Neural cell (in vitro differentiated cells): ENCODE results near the gene ZCCHC10. TPM values are rescaled to one million over a fixed set of nuclear protein-coding genes. Genes with fewer than 3 reads are reported as not detected.
"Not testable (repeated sequence)": the region's sequence is repeated elsewhere in the genome, so short reads cannot be mapped to it uniquely, and the experiment has no call there.

Experiments
- H2AFZ ChIP-seq: fragments of 200-600, 300-800 bp; sonication (generic), shearing (Covaris generic); 2 replicates; pipeline ENCODE4 v1.6.0; 2014; ENCODE audit warnings: low read depth, mild to moderate bottlenecking, antibody characterized with exemption, low read length, moderate library complexity
- H3F3A ChIP-seq: fragments of 200-600 bp; shearing (Covaris generic); 2 replicates; pipeline ENCODE4 v1.6.1; 2016; ENCODE audit warnings: mild to moderate bottlenecking, moderate library complexity, mixed read lengths, antibody characterized with exemption, low read length; ENCODE audit not compliant: insufficient read depth, poor library complexity, severe bottlenecking
- H3K27ac ChIP-seq: fragments of 200-600, 300-800 bp; sonication (generic), shearing (Covaris generic); 2 replicates; pipeline ENCODE4 v1.5.1; 2014; ENCODE audit warnings: mild to moderate bottlenecking, low read length, moderate library complexity
- H3K27me3 ChIP-seq: fragments of 300-800, 200-600 bp; sonication (generic), shearing (Covaris generic); 2 replicates; pipeline ENCODE4 v1.6.0; 2014; ENCODE audit warnings: mild to moderate bottlenecking, low read depth, low read length, moderate library complexity; ENCODE audit not compliant: insufficient read depth
- H3K36me3 ChIP-seq: fragments of 300-800, 200-600 bp; sonication (generic), shearing (Covaris generic); 2 replicates; pipeline ENCODE4 v1.5.1; 2014; ENCODE audit warnings: mild to moderate bottlenecking, antibody characterized with exemption, low read length, moderate library complexity; ENCODE audit not compliant: insufficient read depth
- H3K4me2 ChIP-seq: fragments of 300-800, 200-600 bp; sonication (generic), shearing (Covaris generic); 2 replicates; pipeline ENCODE4 v1.6.0; 2014; ENCODE audit warnings: mild to moderate bottlenecking, low read length
- H3K4me3 ChIP-seq: fragments of 300-800, 200-600 bp; sonication (generic), shearing (Covaris generic); 2 replicates; pipeline ENCODE4 v1.5.1; 2014; ENCODE audit warnings: mild to moderate bottlenecking, low read length, moderate library complexity
- H3K79me2 ChIP-seq: fragments of 200-600 bp; shearing (Covaris generic); replicated peaks from 2 replicates; pipeline ENCODE4 v1.6.0; 2014; ENCODE audit warnings: mild to moderate bottlenecking, low read length, moderate library complexity; ENCODE audit not compliant: insufficient read depth
- H3K9ac ChIP-seq: fragments of 300-800, 200-600 bp; sonication (generic), shearing (Covaris generic); 2 replicates; pipeline ENCODE4 v1.6.1; 2016; ENCODE audit warnings: mild to moderate bottlenecking, low read length, mixed read lengths
- H3K9me2 ChIP-seq: fragments of 200-600 bp; shearing (Covaris generic); 2 replicates; pipeline ENCODE4 v1.6.1; 2016; ENCODE audit warnings: mild to moderate bottlenecking, low read length, mixed read lengths; ENCODE audit not compliant: insufficient read depth
- H3K9me3 ChIP-seq: fragments of 200-600, 300-800 bp; sonication (generic), shearing (Covaris generic); 2 replicates; pipeline ENCODE4 v1.6.1; 2016; ENCODE audit warnings: mild to moderate bottlenecking, mixed run types, low read length, moderate library complexity, mixed read lengths
- H4K20me1 ChIP-seq: fragments of 200-600 bp; shearing (Covaris generic); 2 replicates; pipeline ENCODE4 v1.6.1; 2016; ENCODE audit warnings: mild to moderate bottlenecking, mixed run types; ENCODE audit not compliant: insufficient read depth
- EP300 ChIP-seq: fragments of 450-650 bp; conservative IDR thresholded peaks from 2 replicates; pipeline ENCODE4 v1.6.1; 2014; ENCODE audit warnings: antibody characterized with exemption, mild to moderate bottlenecking, moderate library complexity; ENCODE audit not compliant: poor library complexity, severe bottlenecking
- EZH2 ChIP-seq: fragments of 200-600, 300-800 bp; shearing (Covaris generic), sonication (generic); IDR thresholded peaks from 2 replicates; pipeline ENCODE4 v1.6.1; 2014; ENCODE audit warnings: antibody characterized with exemption, low read length, borderline replicate concordance, mild to moderate bottlenecking; ENCODE audit not compliant: insufficient read depth, poor library complexity, severe bottlenecking
- MXI1 ChIP-seq: fragments of 450-650 bp; conservative IDR thresholded peaks from 2 replicates; pipeline ENCODE4 v1.6.1; 2014; ENCODE audit warnings: antibody characterized with exemption, mild to moderate bottlenecking; ENCODE audit not compliant: poor library complexity, severe bottlenecking
- POLR2AphosphoS5 ChIP-seq: IDR thresholded peaks from 2 replicates; pipeline ENCODE4 v1.6.1; 2012
- RAD21 ChIP-seq: fragments of 450-650 bp; conservative IDR thresholded peaks from 2 replicates; pipeline ENCODE4 v1.6.1; 2014; ENCODE audit warnings: antibody characterized with exemption, mild to moderate bottlenecking, moderate library complexity
- SMC3 ChIP-seq: fragments of 450-650 bp; conservative IDR thresholded peaks from 2 replicates; pipeline ENCODE4 v1.6.1; 2014; ENCODE audit warnings: antibody characterized with exemption, mild to moderate bottlenecking, moderate library complexity; ENCODE audit not compliant: poor library complexity
- TAF1 ChIP-seq: IDR thresholded peaks from 2 replicates; pipeline ENCODE4 v1.6.1; 2012; ENCODE audit warnings: low read depth
- polyA plus RNA-seq: library from polyadenylated mRNA; depleted of rRNA; stranded (reverse); fragments of >200 nt; gene quantifications from 2 replicates; pipeline ENCODE4 v1.2.3, GENCODE V29; 2014
- TF ChIP-seq, protein P1 (sequence below): IDR thresholded peaks from 2 replicates; pipeline ENCODE4 v1.6.1; 2012; ENCODE audit warnings: borderline replicate concordance
- TF ChIP-seq, protein P2 (sequence below): fragments of 450-650 bp; IDR thresholded peaks from 2 replicates; pipeline ENCODE4 v1.5.1; 2014; ENCODE audit warnings: antibody characterized with exemption, mild to moderate bottlenecking, moderate library complexity; ENCODE audit not compliant: poor library complexity, severe bottlenecking

ZCCHC10 gene
- polyA plus RNA-seq, 1 donor from 2014 or later: 68.0 TPM

DNA sequence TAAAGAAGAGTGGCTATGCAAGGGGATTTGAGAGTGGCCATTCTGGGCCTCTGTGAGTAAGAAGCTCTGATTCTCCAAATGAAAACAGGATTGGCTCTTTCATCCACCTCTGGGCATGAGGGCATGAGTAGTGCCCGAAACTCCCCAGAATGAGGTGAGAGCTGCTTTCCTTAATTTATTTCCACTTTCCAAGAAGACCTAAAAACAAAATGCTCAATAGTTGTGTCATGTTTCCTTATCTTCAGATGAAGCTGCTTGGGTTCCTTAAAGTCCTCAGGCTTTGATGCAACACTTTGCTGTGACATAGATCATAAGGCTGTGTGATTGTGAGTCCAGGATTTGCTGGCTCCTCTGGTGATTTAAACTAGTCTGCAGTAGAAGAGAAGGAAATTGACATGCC is 3.1 kb upstream of the ZCCHC10 start:
- Histone ChIP-seq H3K27me3 (no peaks in the 10 kb centered on the region), H3K9me2 (no peaks in the 10 kb centered on the region), H3F3A (no peaks in the 10 kb centered on the region), H3K27ac (no peak overlapping the region), H3K79me2 (peaks cover 5% of the 10 kb centered on the region), H3K9me3 (no peaks in the 10 kb centered on the region), H3K9ac (no peak overlapping the region), H3K4me3 (no peak overlapping the region), H2AFZ (no peak overlapping the region), H4K20me1 (no peaks in the 10 kb centered on the region), H3K36me3 (no peaks in the 10 kb centered on the region), H3K4me2 (no peak overlapping the region)
- TF ChIP-seq EP300: no peak
- no peak for TF ChIP-seq TAF1
- no peak for TF ChIP-seq EZH2
- TF ChIP-seq MXI1: no peak
- TF ChIP-seq RAD21: no peak
- TF ChIP-seq, protein P1, sequence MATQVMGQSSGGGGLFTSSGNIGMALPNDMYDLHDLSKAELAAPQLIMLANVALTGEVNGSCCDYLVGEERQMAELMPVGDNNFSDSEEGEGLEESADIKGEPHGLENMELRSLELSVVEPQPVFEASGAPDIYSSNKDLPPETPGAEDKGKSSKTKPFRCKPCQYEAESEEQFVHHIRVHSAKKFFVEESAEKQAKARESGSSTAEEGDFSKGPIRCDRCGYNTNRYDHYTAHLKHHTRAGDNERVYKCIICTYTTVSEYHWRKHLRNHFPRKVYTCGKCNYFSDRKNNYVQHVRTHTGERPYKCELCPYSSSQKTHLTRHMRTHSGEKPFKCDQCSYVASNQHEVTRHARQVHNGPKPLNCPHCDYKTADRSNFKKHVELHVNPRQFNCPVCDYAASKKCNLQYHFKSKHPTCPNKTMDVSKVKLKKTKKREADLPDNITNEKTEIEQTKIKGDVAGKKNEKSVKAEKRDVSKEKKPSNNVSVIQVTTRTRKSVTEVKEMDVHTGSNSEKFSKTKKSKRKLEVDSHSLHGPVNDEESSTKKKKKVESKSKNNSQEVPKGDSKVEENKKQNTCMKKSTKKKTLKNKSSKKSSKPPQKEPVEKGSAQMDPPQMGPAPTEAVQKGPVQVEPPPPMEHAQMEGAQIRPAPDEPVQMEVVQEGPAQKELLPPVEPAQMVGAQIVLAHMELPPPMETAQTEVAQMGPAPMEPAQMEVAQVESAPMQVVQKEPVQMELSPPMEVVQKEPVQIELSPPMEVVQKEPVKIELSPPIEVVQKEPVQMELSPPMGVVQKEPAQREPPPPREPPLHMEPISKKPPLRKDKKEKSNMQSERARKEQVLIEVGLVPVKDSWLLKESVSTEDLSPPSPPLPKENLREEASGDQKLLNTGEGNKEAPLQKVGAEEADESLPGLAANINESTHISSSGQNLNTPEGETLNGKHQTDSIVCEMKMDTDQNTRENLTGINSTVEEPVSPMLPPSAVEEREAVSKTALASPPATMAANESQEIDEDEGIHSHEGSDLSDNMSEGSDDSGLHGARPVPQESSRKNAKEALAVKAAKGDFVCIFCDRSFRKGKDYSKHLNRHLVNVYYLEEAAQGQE: no peak
- no peak for TF ChIP-seq SMC3
- TF ChIP-seq POLR2AphosphoS5: no peak
- TF ChIP-seq, protein P2, sequence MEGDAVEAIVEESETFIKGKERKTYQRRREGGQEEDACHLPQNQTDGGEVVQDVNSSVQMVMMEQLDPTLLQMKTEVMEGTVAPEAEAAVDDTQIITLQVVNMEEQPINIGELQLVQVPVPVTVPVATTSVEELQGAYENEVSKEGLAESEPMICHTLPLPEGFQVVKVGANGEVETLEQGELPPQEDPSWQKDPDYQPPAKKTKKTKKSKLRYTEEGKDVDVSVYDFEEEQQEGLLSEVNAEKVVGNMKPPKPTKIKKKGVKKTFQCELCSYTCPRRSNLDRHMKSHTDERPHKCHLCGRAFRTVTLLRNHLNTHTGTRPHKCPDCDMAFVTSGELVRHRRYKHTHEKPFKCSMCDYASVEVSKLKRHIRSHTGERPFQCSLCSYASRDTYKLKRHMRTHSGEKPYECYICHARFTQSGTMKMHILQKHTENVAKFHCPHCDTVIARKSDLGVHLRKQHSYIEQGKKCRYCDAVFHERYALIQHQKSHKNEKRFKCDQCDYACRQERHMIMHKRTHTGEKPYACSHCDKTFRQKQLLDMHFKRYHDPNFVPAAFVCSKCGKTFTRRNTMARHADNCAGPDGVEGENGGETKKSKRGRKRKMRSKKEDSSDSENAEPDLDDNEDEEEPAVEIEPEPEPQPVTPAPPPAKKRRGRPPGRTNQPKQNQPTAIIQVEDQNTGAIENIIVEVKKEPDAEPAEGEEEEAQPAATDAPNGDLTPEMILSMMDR: no peak

DNA sequence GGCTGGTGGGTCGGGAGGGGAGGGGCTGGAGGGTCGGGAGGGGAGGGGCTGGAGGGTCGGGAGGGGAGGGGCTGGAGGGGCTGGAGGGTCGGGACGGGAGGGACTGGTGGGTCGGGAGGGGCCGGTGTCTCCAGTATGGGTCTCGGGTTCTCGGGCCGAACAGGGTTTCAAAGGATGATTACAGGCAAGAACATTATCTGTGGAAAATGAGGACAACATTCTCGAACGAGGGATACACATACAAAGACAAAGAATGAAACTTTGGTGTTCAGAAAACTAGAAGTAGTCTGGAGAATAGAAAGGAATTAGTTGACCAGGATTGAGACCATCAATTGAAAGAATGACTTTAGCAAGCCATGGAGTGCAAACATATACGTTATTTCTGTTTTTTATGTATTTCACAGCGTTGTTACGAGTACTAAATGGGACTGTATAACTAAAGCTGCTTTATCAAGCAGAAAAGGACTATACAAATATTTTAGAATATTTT is 360 bp upstream of the ZCCHC10 start:
- no peaks in the 10 kb centered on the region for H3K9me3 ChIP-seq
- no peaks in the 10 kb centered on the region for H3K9me2 ChIP-seq
- no peaks in the 10 kb centered on the region for H3F3A ChIP-seq
- peaks cover 22% of the 10 kb centered on the region for H3K79me2 ChIP-seq
- peak overlapping the region; percentile 88 for H3K4me2 ChIP-seq
- H3K36me3 ChIP-seq: no peaks in the 10 kb centered on the region
- H3K4me3 ChIP-seq: peak overlapping the region; percentile 83
- peak overlapping the region; percentile 90 for H3K27ac ChIP-seq
- TF ChIP-seq MXI1 (no peak), SMC3 (no peak), EP300 (no peak), RAD21 (no peak), EZH2 (no peak), POLR2AphosphoS5 (no peak), TAF1 (no peak)
- TF ChIP-seq, protein P1: no peak
- TF ChIP-seq, protein P2: no peak
- no peaks in the 10 kb centered on the region for H4K20me1 ChIP-seq
- H3K27me3 ChIP-seq: no peaks in the 10 kb centered on the region
- peak overlapping the region; percentile 86 for H3K9ac ChIP-seq
- H2AFZ ChIP-seq: peak overlapping the region; percentile 73

- H3K9me3 ChIP-seq, H4K20me1 ChIP-seq, H3K4me3 ChIP-seq, H3K9me2 ChIP-seq, H3K36me3 ChIP-seq, H3K27me3 ChIP-seq, H3K4me2 ChIP-seq, H3F3A ChIP-seq, H3K9ac ChIP-seq, H2AFZ ChIP-seq, H3K27ac ChIP-seq: not testable (repeated sequence)
- peaks cover 27% of the 10 kb centered on the region for H3K79me2 ChIP-seq
Observed at GRCh38 chr5:133019471-133019870, 6.9 kb downstream of the ZCCHC10 start.
